Bronchial epithelial cell (primary cell): ENCODE data around the gene RAX2. TPM values are rescaled to one million over a fixed set of nuclear protein-coding genes. Genes with fewer than 3 reads are reported as not detected.
A peak's percentile ranks its signal among the peaks of the same experiment; 100 is the strongest.

Experiments
- DNase-seq: peaks from one replicate; pipeline ENCODE4 v3.0.0-alpha.2; 2010; ENCODE audit warnings: low read depth
- FAIRE-seq: peaks from 2 replicates; lab custom pipeline; 2011; peaks lifted over from hg19 to GRCh38; lab: Jason Lieb, UNC
- H3K27me3 ChIP-seq: 2 replicates; pipeline ENCODE4 v1.5.1; 2011; ENCODE audit warnings: low read length; ENCODE audit not compliant: control insufficient read depth, insufficient read depth
- H3K36me3 ChIP-seq: 2 replicates; pipeline ENCODE4 v1.5.1; 2011; ENCODE audit warnings: low read length; ENCODE audit not compliant: control insufficient read depth, insufficient read depth
- H3K4me3 ChIP-seq: 2 replicates; pipeline ENCODE4 v1.5.1; 2011; ENCODE audit warnings: mild to moderate bottlenecking, low read depth, low read length, control low read depth
- total RNA-seq: library from RNA; depleted of rRNA; stranded (reverse); fragments of >200 nt; gene quantifications from 2 replicates; pipeline ENCODE4 v1.2.1, GENCODE V29; 2014
- TF ChIP-seq, protein P1 (sequence below): IDR thresholded peaks from 2 replicates; pipeline ENCODE4 v1.5.1; 2011; ENCODE audit warnings: mild to moderate bottlenecking, moderate library complexity, low read length, control low read depth, inconsistent platforms; ENCODE audit not compliant: insufficient read depth, severe bottlenecking

The RAX2 gene
- total RNA-seq, 1 donor from 2014 or later = not detected

DNA sequence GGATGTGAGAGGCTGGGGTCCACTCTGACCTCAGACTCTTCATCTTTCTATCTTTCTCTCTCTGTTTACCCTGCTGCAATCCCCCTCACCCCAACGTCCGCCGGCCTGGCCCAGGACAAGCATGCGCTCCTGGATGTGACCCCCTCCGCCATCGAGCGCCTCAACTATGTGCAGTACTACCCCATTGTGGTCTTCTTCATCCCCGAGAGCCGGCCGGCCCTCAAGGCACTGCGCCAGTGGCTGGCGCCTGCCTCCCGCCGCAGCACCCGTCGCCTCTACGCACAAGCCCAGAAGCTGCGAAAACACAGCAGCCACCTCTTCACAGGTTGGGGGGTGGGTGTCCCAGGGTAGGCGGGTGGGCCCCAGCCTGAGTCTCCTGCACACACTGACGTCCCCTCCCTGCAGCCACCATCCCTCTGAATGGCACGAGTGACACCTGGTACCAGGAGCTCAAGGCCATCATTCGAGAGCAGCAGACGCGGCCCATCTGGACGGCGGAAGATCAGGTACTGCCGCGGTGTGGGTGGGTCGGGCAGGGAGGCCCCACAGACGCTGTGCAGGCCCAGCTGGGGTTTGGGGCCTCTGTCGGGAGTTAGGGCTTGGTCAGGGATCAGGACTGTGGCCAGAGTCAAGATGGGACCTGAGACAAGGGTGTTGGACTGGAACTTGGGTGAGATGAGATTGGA lies 25.5 kb downstream of the RAX2 start:
- TF ChIP-seq, protein P1, sequence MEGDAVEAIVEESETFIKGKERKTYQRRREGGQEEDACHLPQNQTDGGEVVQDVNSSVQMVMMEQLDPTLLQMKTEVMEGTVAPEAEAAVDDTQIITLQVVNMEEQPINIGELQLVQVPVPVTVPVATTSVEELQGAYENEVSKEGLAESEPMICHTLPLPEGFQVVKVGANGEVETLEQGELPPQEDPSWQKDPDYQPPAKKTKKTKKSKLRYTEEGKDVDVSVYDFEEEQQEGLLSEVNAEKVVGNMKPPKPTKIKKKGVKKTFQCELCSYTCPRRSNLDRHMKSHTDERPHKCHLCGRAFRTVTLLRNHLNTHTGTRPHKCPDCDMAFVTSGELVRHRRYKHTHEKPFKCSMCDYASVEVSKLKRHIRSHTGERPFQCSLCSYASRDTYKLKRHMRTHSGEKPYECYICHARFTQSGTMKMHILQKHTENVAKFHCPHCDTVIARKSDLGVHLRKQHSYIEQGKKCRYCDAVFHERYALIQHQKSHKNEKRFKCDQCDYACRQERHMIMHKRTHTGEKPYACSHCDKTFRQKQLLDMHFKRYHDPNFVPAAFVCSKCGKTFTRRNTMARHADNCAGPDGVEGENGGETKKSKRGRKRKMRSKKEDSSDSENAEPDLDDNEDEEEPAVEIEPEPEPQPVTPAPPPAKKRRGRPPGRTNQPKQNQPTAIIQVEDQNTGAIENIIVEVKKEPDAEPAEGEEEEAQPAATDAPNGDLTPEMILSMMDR = no peak
- H3K36me3 ChIP-seq = no peaks in the 10 kb centered on the region
- no peak for FAIRE-seq

DNA sequence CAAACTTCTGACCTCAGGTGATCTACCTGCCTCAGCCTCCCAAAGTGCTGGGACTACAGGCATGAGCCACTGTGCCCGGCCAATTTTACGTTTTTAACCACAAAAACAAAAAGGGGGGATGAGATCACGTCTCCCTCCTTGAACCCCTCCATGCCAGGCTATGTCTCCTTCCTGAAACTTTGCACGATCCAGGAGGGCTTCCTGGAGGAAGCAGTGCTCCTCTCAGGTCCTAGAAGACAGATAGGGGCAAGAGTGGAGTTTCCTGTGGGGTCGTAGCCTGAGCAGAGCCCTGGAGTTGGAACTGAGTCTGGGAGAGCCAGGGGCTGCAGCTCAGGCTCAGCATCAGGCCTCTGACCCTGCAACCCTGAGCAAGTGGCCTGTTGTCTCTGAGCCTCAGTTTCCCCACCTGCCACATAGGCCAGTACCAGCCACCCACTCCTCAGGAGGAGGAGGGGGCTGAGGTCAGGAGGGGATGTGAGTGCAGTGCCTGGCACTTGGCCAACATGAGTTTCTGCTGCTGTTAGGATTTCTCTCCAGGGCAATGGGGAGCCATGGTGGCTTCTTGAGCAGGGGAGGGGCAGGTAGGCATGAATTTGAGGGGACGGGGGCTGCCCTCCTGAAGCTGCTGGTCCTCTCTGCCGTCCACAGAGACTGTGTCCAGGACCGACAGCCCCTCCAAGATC lies 26.5 kb downstream of the RAX2 start:
- no peak for FAIRE-seq
- Histone ChIP-seq H3K4me3 (no peak overlapping the region), H3K27me3 (no peaks in the 10 kb centered on the region), H3K36me3 (no peaks in the 10 kb centered on the region)
- no peak for DNase-seq
- TF ChIP-seq, protein P1 = no peak

More for the DNA sequence above, 25.5 kb downstream of the RAX2 start:
- no peak for DNase-seq
- no peaks in the 10 kb centered on the region for H3K27me3 ChIP-seq
- no peak overlapping the region for H3K4me3 ChIP-seq

DNA sequence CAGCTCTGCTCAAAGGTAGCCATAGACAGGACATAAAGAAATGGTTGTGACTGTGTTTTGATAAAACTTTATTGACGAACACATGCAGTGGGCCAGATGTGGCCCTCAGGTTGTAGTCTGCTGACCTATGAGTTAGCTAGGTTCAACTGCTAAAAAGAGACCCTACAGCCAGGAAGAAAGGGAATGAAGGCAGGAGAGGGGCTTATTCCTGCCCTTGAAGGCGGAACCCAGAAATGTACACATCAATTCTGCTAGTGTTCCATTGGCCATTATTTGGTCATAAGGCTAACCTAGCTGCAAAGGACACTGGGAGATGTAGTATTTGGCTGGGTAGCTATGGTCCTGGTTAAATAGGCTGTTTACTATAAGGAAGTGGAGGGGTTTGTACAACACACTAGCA lies 28.5 kb downstream of the RAX2 start:
- no peak overlapping the region for H3K4me3 ChIP-seq
- DNase-seq (no peak), FAIRE-seq (peak; percentile 50)
- H3K27me3 ChIP-seq = no peaks in the 10 kb centered on the region
- TF ChIP-seq, protein P1 = no peak
- H3K36me3 ChIP-seq = no peaks in the 10 kb centered on the region

DNA sequence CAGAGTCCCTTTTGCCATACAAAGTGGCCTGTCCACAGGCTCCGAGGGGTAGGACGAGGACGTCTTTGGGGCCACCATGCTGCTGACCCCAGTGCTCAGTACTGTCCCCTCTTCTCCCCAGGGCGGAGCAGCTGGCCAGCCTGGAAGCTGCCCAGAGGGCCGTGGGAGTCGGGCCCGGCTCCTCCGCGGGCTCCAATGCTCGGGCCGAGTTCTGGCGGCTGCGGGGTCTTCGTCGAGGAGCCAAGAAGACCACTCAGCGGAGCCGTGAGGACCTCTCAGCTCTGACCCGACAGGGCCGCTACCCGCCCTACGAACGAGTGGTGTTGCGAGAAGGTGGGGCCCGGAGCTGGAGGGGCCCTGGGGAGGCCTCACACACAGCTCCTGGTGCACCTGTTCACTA lies 31.6 kb downstream of the RAX2 start:
- no peaks in the 10 kb centered on the region for H3K36me3 ChIP-seq
- H3K27me3 ChIP-seq = no peaks in the 10 kb centered on the region
- FAIRE-seq (no peak), DNase-seq (no peak)
- H3K4me3 ChIP-seq = no peak overlapping the region
- TF ChIP-seq, protein P1 = no peak

DNA sequence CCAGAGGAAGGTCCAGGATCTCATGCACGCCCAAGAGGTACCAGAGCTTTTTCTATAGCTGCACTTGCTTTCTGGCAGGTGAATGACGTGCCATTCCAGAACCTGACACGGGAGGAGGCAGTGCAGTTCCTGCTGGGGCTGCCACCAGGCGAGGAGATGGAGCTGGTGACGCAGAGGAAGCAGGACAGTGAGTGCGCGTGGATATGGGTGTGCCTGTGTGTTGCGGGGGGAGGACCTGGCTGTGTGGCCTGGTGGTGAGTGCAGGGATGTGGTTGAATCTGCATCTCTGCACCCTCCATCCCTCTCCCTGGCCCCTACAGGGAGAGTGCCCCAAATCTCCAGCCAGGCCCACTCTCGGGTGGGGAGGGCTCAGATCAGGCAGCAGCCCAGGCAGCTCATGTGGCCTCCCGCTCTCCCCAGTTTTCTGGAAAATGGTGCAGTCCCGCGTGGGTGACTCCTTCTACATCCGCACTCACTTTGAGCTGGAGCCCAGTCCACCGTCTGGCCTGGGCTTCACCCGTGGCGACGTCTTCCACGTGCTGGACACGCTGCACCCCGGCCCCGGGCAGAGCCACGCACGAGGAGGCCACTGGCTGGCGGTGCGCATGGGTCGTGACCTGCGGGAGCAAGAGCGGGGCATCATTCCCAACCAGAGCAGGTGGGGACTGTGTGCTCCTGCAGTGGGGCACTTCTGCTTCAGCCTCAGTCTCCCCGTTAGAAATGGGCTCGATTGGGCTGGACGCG lies 33.4 kb downstream of the RAX2 start:
- H3K36me3 ChIP-seq = no peaks in the 10 kb centered on the region
- H3K4me3 ChIP-seq = no peak overlapping the region
- H3K27me3 ChIP-seq = no peaks in the 10 kb centered on the region
- DNase-seq (no peak), FAIRE-seq (no peak)
- TF ChIP-seq, protein P1 = no peak
